Left lung (tissue), 10 donors: ENCODE measurements around the gene SLC14A1. TPM values are rescaled to one million over a fixed set of nuclear protein-coding genes. Genes with fewer than 3 reads are reported as not detected.
A peak's percentile ranks its signal among the peaks of the same experiment; 100 is the strongest.

ENCODE experiments used
- ATAC-seq: fragments of 200-7000 bp; cut with Tn5 transposase; one replicate; pipeline ENCODE4 v1.9.1; 2020; ENCODE audit warnings: moderate library complexity
- DNase-seq, 4 donors: peaks; one replicate each; pipeline ENCODE4 v3.0.0-alpha.2; 2013 to 2020
- H3K27ac ChIP-seq, 2 donors: fragments of 200-600 bp; sonication (generic) in 1 of 2; one replicate each; pipeline versions ENCODE4 v1.5.0 to v1.8.0; 2020 to 2021
- H3K27me3 ChIP-seq, 2 donors: fragments of 200-600 bp; sonication (generic) in 1 of 2; one replicate each; pipeline versions ENCODE4 v1.5.0 to v1.8.0; 2020 to 2021
- H3K36me3 ChIP-seq, 2 donors: fragments of 200-600 bp; sonication (generic) in 1 of 2; one replicate each; pipeline versions ENCODE4 v1.5.0 to v1.8.0; 2020 to 2021
- H3K4me1 ChIP-seq, 2 donors: fragments of 200-600 bp; one replicate each; pipeline ENCODE4 v1.8.0; 2021
- H3K4me3 ChIP-seq, 2 donors: fragments of 200-600 bp; sonication (generic) in 1 of 2; one replicate each; pipeline versions ENCODE4 v1.5.0 to v1.8.0; 2020 to 2021; ENCODE audit warnings: mild to moderate bottlenecking in 1 of 2
- H3K9me3 ChIP-seq, 2 donors: fragments of 200-600 bp; sonication (generic) in 1 of 2; one replicate each; pipeline versions ENCODE4 v1.5.0 to v1.8.0; 2020 to 2021
- intact Hi-C, 2 donors: fragments of 100-400 bp; cut with DNase I; formaldehyde crosslinking; loops; one replicate each; pipeline versions ENCODE4 v1.11.2 to v1.14.2; 2022
- polyA plus RNA-seq, 6 donors: library from polyadenylated mRNA; unstranded; fragments of 120-200 nt; gene quantifications; one replicate each; pipeline ENCODE4 v1.2.1, GENCODE V29; 2013; ENCODE audit not compliant: insufficient read length in 6 of 6
- total RNA-seq, 2 donors: library from RNA; stranded (reverse); fragmentation: NEBNext Ultra II Directional; extraction: Animal tissue kit (Norgen Biotek cat#: 25700); gene quantifications; one replicate each; pipeline ENCODE4 v1.2.1, GENCODE V29; 2021
- TF ChIP-seq, protein P1 (sequence below), 2 donors: fragments of 200-600 bp; sonication (generic) in 1 of 2; IDR thresholded peaks; one replicate each; pipeline versions ENCODE4 v1.5.0 to v1.8.0; 2021; ENCODE audit warnings: antibody characterized with exemption in 2 of 2
- donor health status: DM: no; HTN: yes; CAD: no.
- donor health status: DM: no; HTN: no; CAD: no.

SLC14A1 gene
- total and polyA plus RNA-seq, 8 donors: 0.86 to 3.1 (median 1.6) TPM

DNA sequence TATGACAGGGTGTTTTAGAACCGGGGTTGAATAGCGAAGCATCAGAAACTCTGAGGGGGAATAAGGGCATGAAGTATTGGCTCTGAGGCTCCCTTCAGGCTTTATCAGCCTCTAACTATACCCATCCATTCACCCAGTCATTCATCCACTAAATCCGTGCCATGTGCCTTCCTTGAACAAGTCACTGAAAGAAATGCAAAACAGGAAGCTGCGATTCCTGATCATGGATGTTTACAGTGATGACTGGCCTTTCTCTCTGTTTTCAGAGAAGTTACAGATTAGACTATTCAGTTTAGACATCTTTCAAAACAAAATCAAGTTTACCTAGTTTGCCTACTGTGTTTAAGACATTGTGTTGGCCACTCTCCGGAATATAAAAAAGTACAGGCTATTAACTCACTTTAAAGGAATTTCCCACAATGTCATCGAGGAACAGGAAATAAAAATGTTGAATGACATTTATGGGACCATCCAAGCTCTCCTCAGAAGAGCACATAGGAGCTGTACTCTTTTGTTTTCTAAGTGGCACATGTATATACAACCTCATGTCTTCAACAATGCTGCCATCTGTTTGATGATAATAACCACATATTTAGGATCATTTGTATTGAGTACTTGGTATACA lies 43.8 kb upstream of the SLC14A1 start:
- H3K27ac ChIP-seq: no peak overlapping the region
- H3K27me3 ChIP-seq: no peaks in the 10 kb centered on the region
- no peak for DNase-seq
- no peaks in the 10 kb centered on the region for H3K36me3 ChIP-seq
- intact Hi-C loops: loop anchor here in 1 of 2 donors (10.0 kb wide), 1 partner anchor 205 kb away; no protein-coding TSS in a partner anchor
- peaks cover 0 to 6% of the 10 kb centered on the region in 2 donors for H3K4me1 ChIP-seq
- TF ChIP-seq, protein P1, sequence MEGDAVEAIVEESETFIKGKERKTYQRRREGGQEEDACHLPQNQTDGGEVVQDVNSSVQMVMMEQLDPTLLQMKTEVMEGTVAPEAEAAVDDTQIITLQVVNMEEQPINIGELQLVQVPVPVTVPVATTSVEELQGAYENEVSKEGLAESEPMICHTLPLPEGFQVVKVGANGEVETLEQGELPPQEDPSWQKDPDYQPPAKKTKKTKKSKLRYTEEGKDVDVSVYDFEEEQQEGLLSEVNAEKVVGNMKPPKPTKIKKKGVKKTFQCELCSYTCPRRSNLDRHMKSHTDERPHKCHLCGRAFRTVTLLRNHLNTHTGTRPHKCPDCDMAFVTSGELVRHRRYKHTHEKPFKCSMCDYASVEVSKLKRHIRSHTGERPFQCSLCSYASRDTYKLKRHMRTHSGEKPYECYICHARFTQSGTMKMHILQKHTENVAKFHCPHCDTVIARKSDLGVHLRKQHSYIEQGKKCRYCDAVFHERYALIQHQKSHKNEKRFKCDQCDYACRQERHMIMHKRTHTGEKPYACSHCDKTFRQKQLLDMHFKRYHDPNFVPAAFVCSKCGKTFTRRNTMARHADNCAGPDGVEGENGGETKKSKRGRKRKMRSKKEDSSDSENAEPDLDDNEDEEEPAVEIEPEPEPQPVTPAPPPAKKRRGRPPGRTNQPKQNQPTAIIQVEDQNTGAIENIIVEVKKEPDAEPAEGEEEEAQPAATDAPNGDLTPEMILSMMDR (IDR thresholded peaks at IDR 0.05): no peak
- H3K4me3 ChIP-seq: no peak overlapping the region
- H3K9me3 ChIP-seq: no peaks in the 10 kb centered on the region
- ATAC-seq: no peak

DNA sequence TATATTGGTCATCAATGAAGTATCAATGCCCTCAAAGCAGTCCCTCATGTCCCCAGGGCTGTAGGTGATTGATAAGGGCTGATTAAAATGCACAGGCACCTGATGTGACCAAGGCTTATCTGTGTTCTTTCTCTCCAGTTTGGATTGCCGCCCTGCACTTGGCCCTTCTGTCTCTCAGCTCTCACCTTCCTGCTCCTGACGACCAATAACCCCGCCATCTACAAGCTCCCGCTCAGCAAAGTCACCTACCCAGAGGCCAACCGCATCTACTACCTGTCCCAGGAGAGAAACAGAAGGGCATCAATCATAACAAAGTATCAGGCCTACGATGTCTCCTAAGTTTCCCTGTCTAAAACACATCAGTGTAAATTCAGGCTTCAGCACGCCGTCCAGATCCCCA lies 41.8 kb upstream of the SLC14A1 start:
- DNase-seq: no peak
- H3K36me3 ChIP-seq: no peaks in the 10 kb centered on the region
- H3K9me3 ChIP-seq: no peaks in the 10 kb centered on the region
- peaks cover 0 to 14% of the 10 kb centered on the region in 2 donors for H3K4me1 ChIP-seq
- no peak for ATAC-seq
- TF ChIP-seq, protein P1 (IDR thresholded peaks at IDR 0.05): no peak
- H3K4me3 ChIP-seq: no peak overlapping the region
- intact Hi-C loops: loop anchor here in 1 of 2 donors (10.0 kb wide), 1 partner anchor 203 kb away; no protein-coding TSS in a partner anchor
- no peaks in the 10 kb centered on the region for H3K27me3 ChIP-seq
- H3K27ac ChIP-seq: no peak overlapping the region

GRCh38 chr18:45684341-45685115 lies 39.5 kb upstream of the SLC14A1 start:
- Histone ChIP-seq H3K4me1 (peaks cover 0 to 28% of the 10 kb centered on the region in 2 donors), H3K36me3 (no peaks in the 10 kb centered on the region), H3K4me3 (no peak overlapping the region), H3K27ac (no peak overlapping the region), H3K9me3 (no peaks in the 10 kb centered on the region), H3K27me3 (no peaks in the 10 kb centered on the region)
- intact Hi-C loops: loop anchor here in 1 of 2 donors (10.0 kb wide), 1 partner anchor 200 kb away; no protein-coding TSS in a partner anchor
- TF ChIP-seq, protein P1 (IDR thresholded peaks at IDR 0.05): no peak
- DNase-seq (no peak), ATAC-seq (no peak)

DNA sequence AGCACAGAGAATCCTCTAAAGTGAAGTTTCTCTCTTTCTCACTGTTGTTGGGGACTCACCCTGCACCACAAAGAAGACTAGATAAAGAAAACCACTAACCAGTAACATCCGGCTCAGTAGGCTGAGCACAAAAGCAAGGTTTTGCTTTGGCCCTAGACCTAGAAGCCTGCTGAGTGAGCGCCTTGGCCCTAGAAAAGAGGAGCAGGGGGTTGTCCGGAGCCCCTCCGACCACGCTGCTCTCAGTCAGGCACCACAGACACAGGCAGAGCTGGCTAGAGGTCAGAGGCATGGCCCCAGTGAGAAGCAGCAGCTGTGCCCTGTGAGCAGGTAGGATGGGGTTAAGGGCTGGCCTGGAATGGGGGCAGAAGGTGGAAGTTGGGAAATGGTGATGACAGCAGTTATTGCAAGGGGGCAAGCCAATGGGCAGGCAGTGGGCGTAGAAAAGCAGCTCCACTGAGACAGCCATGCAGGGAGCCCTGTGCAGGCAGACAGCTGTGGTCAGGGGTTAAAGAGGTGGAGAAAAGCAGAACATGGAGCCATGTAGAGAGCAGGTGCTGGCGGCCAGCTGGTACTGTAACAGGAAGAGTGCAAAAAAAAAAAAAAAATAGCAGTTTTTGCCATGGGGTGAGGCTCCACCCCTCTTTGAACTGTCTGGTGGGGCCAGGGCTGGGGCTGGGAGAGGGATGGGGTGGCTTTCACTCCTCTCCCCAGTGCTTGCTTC lies 36.9 kb upstream of the SLC14A1 start:
- H3K4me3 ChIP-seq: no peak overlapping the region
- DNase-seq: no peak
- ATAC-seq: peak; percentile 53
- TF ChIP-seq, protein P1 (IDR thresholded peaks at IDR 0.05): no peak
- H3K27ac ChIP-seq: peak overlapping the region in 1 of 2 donors; percentile 70
- no peaks in the 10 kb centered on the region for H3K36me3 ChIP-seq
- no peaks in the 10 kb centered on the region for H3K27me3 ChIP-seq
- intact Hi-C loops: loop anchor here in 1 of 2 donors (10.0 kb wide), 1 partner anchor 198 kb away; no protein-coding TSS in a partner anchor
- no peaks in the 10 kb centered on the region for H3K9me3 ChIP-seq
- peaks cover 0 to 28% of the 10 kb centered on the region in 2 donors for H3K4me1 ChIP-seq
